Endothelial cell of umbilical vein (primary cell): ENCODE data around the gene ACOT7. TPM values are rescaled to one million over a fixed set of nuclear protein-coding genes. Genes with fewer than 3 reads are reported as not detected.

Source experiments
- BruUV-seq: library from RNA; stranded (reverse); fragments of 400-500 nt; replicated peaks from 2 replicates; lab custom pipeline; 2021; lab: Mats Ljungman, UMichigan
- CTCF ChIA-PET: fragments of 300-600, 350-600 bp; sonication (Branson Sonifier 250); formaldehyde crosslinking; loops from one replicate; lab custom pipeline; 2021; ENCODE audit warnings: antibody characterized with exemption, inconsistent platforms; lab: Charles Lee
- POLR2A ChIA-PET: fragments of 300-600, 350-600 bp; sonication (Branson Sonifier 250); formaldehyde crosslinking; loops from one replicate; lab custom pipeline; 2021; ENCODE audit warnings: antibody characterized with exemption, inconsistent platforms; lab: Charles Lee
- DNase-seq: peaks from one replicate; pipeline ENCODE4 v3.0.0-alpha.2; 2011; ENCODE audit warnings: low read depth, low spot score
- FAIRE-seq: peaks from 2 replicates; lab custom pipeline; 2011; peaks lifted over from hg19 to GRCh38; lab: Jason Lieb, UNC
- H2AFZ ChIP-seq: 2 replicates; pipeline ENCODE4 v1.6.0; 2012; ENCODE audit warnings: low read depth, low read length, control low read depth, inconsistent platforms
- H3K27ac ChIP-seq: 2 replicates; pipeline ENCODE4 v1.5.1; 2011; ENCODE audit warnings: low read depth, mild to moderate bottlenecking, control low read depth, low read length, moderate library complexity; ENCODE audit not compliant: insufficient read depth
- H3K27me3 ChIP-seq, 2 experiments: 2 replicates each; pipeline versions ENCODE4 v1.6.0 to v1.6.1; 2011; ENCODE audit warnings: low read length in 2 of 2, mixed read lengths in 1 of 2; ENCODE audit not compliant: control insufficient read depth in 2 of 2, insufficient read depth in 2 of 2
- H3K36me3 ChIP-seq, 2 experiments: 2 replicates in 1 of 2; 3 replicates in 1 of 2; pipeline ENCODE4 v1.5.1; 2011; ENCODE audit warnings: low read length in 2 of 2, mild to moderate bottlenecking in 1 of 2, moderate library complexity in 1 of 2; ENCODE audit not compliant: control insufficient read depth in 2 of 2, insufficient read depth in 2 of 2; ENCODE audit errors: extremely low read depth in 1 of 2
- H3K4me1 ChIP-seq: 3 replicates; pipeline ENCODE4 v1.5.1; 2011; ENCODE audit warnings: mild to moderate bottlenecking, low read length; ENCODE audit not compliant: control insufficient read depth, insufficient read depth; ENCODE audit errors: extremely low read depth
- H3K4me2 ChIP-seq: 2 replicates; pipeline ENCODE4 v1.6.1; 2011; ENCODE audit warnings: low read length, control low read depth, mixed read lengths; ENCODE audit not compliant: insufficient read depth
- H3K4me3 ChIP-seq, 3 experiments: fragments of 200-600 bp in 1 of 3; sonication (generic), shearing (Covaris generic) in 1 of 3; replicated peaks in 1 of 3; 2 replicates each; pipeline ENCODE4 v1.5.1; 2011 to 2016; ENCODE audit warnings: control low read depth in 3 of 3, low read length in 3 of 3, mild to moderate bottlenecking in 2 of 3, inconsistent platforms in 1 of 3, low read depth in 1 of 3, moderate library complexity in 1 of 3; ENCODE audit not compliant: insufficient read depth in 1 of 3
- H3K79me2 ChIP-seq: 2 replicates; pipeline ENCODE4 v1.6.0; 2012; ENCODE audit warnings: low read length, inconsistent platforms; ENCODE audit not compliant: control insufficient read depth, insufficient read depth
- H3K9ac ChIP-seq: replicated peaks from 2 replicates; pipeline ENCODE3; 2011; ENCODE audit warnings: low read length, control low read depth; ENCODE audit not compliant: insufficient read depth; ENCODE audit errors: extremely low read depth
- H3K9me1 ChIP-seq: replicated peaks from 3 replicates; pipeline ENCODE4 v1.6.0; 2011; ENCODE audit warnings: mild to moderate bottlenecking, low read length; ENCODE audit not compliant: control insufficient read depth, insufficient read depth; ENCODE audit errors: extremely low read depth
- H3K9me3 ChIP-seq: replicated peaks from 2 replicates; pipeline ENCODE4 v1.5.1; 2012; ENCODE audit warnings: low read length, inconsistent platforms; ENCODE audit not compliant: control insufficient read depth, insufficient read depth
- H4K20me1 ChIP-seq: replicated peaks from 2 replicates; pipeline ENCODE3; 2011; ENCODE audit warnings: mild to moderate bottlenecking, low read length; ENCODE audit not compliant: control insufficient read depth, insufficient read depth; ENCODE audit errors: extremely low read depth
- CTCF ChIP-seq, 2 donors: IDR thresholded peaks; 1 replicate in 1 of 2; 2 replicates in 1 of 2; pipeline ENCODE4 v1.5.1; 2011; ENCODE audit warnings: low read length in 2 of 2, mild to moderate bottlenecking in 2 of 2, moderate library complexity in 2 of 2, control low read depth in 1 of 2, inconsistent platforms in 1 of 2, low read depth in 1 of 2; ENCODE audit not compliant: insufficient read depth in 1 of 2; ENCODE audit errors: extremely low read depth in 1 of 2
- FOS ChIP-seq: IDR thresholded peaks from 2 replicates; pipeline ENCODE4 v1.6.1; 2011; ENCODE audit warnings: mild to moderate bottlenecking, low read length, moderate library complexity, borderline replicate concordance; ENCODE audit not compliant: insufficient read depth
- GATA2 ChIP-seq: IDR thresholded peaks from 2 replicates; pipeline ENCODE4 v1.7.0; 2011; ENCODE audit warnings: low read depth, mild to moderate bottlenecking, moderate library complexity, mixed read lengths, low read length; ENCODE audit not compliant: insufficient read length, insufficient read depth
- POLR2AphosphoS5 ChIP-seq: IDR thresholded peaks from 2 replicates; pipeline ENCODE4 v1.6.1; 2012; ENCODE audit warnings: low read depth, mild to moderate bottlenecking, control low read depth, low read length, moderate library complexity; ENCODE audit not compliant: insufficient read depth
- dilution Hi-C: fragments of 300-500 bp; cut with MboI; formaldehyde crosslinking; loops from one replicate; pipeline ENCODE4 v1.15.0; 2019; ENCODE audit warnings: low sequenced_read_pairs; ENCODE audit not compliant: extremely low pct_ligation_motif_present
- intact Hi-C: fragments of 100-400 bp; cut with micrococcal nuclease; formaldehyde crosslinking; loops from one replicate; pipeline ENCODE4 v1.10.0; 2022
- polyA plus RNA-seq, 4 experiments: library from polyadenylated mRNA; depleted of rRNA in 3 of 4; stranded (reverse) in 3 of 4; unstranded in 1 of 4; fragments of >200 nt; gene quantifications; 2 replicates each; pipeline versions ENCODE4 v1.2.1 to v1.2.3, GENCODE V29; 2011 to 2012; ENCODE audit warnings: missing spikeins in 1 of 4
- total RNA-seq: library from RNA; stranded (reverse); gene quantifications from 2 replicates; pipeline ENCODE4 v1.2.3, GENCODE V29; 2021

ACOT7 gene
- total and polyA plus RNA-seq, 2 donors (not counting 3 experiments of a cell fraction or from before 2014, with no cell fraction given), result 69.4 to 105 TPM

- peak; percentile 88 for DNase-seq
- Histone ChIP-seq H4K20me1 (no peaks in the 10 kb centered on the region), H3K9ac (peak overlapping the region; percentile 57), H3K36me3 (no peaks in the 10 kb centered on the region), H3K27ac (peak overlapping the region; percentile 60), H3K9me3 (no peaks in the 10 kb centered on the region), H3K9me1 (no peaks in the 10 kb centered on the region), H3K4me1 (peaks cover 20% of the 10 kb centered on the region), H3K79me2 (no peaks in the 10 kb centered on the region), H3K4me3 (no peak overlapping the region), H2AFZ (peak overlapping the region; percentile 50), H3K27me3 (no peaks in the 10 kb centered on the region), H3K4me2 (peak overlapping the region; percentile 19)
- ChIA-PET POLR2A (interaction anchor here (0.5 to 0.8 kb wide), 2 partner anchors 25 to 34 kb away, joined by 3 to 4 read pairs; partner anchors contain the start of gene ACOT7), CTCF (interaction anchor here (0.7 to 8.8 kb wide), 15 partner anchors 8 to 192 kb away, joined by 3 to 237 read pairs (median 6); partner anchors contain the start of genes ACOT7, HES2 and HES3)
- FAIRE-seq, result peak; percentile 75
- intact Hi-C loops (loop anchor here (1.0 kb wide), 3 partner anchors 11 to 45 kb away; partner anchors contain the start of gene ACOT7), dilution Hi-C loops (no loop called here)
- TF ChIP-seq FOS (no peak), CTCF (IDR thresholded peaks at IDR 0.05; ENCODE audit: extremely low read depth in 1 of 2, insufficient read depth in 1 of 2, low read depth in 1 of 2, low read length in 2 of 2) (peak in 1 of 2 donors; percentile 21), POLR2AphosphoS5 (no peak), GATA2 (peak; percentile 79)
- BruUV-seq, result no TSS peak
These were observed 34.1 kb downstream of the ACOT7 start for GRCh38 chr1:6359216-6360116.
